GM12874 (cell line): ENCODE data around the gene EID3.

Experiments used
- CTCF ChIP-seq: IDR thresholded peaks from 2 replicates; pipeline ENCODE4 v1.5.1; 2011; ENCODE audit warnings: low read depth, mild to moderate bottlenecking, control low read depth, low read length, moderate library complexity; ENCODE audit not compliant: insufficient read depth

Gene EID3

GRCh38 chr12:104303538-104304151 lies at the start of gene EID3:
Gene EID3 (plus strand): TSS chr12:104303739. CDS start chr12:104303935, 196 bp downstream.
- TF ChIP-seq CTCF = no peak

- TF ChIP-seq CTCF = no peak
Measured at GRCh38 chr12:104257913-104258472, 45.5 kb upstream of the EID3 start.

- TF ChIP-seq CTCF = no peak
Measured at GRCh38 chr12:104258476-104259067, 45.0 kb upstream of the EID3 start.

GRCh38 chr12:104263026-104263425 lies 40.5 kb upstream of the EID3 start:
- no peak for TF ChIP-seq CTCF

GRCh38 chr12:104263580-104264358 lies 39.8 kb upstream of the EID3 start:
- no peak for TF ChIP-seq CTCF

- no peak for TF ChIP-seq CTCF
Measured at GRCh38 chr12:104272938-104273337, 30.6 kb upstream of the EID3 start.

- TF ChIP-seq CTCF = no peak
Measured at GRCh38 chr12:104273503-104273902, 30.0 kb upstream of the EID3 start.
